ENCODE data around the gene ZNF358. TPM values are rescaled to one million over a fixed set of nuclear protein-coding genes. Genes with fewer than 3 reads are reported as not detected.

ZNF358 gene

GRCh38 chr19:7565332-7565731 lies 49.4 kb downstream of the ZNF358 start:
- H3K23ac ChIP-seq (ENCODE audit: low read depth, low read length, poor library complexity) = no peak overlapping the region
- H3K27me3 ChIP-seq (ENCODE audit: control insufficient read depth in 3 of 3, insufficient read depth in 3 of 3, low read depth in 1 of 3, low read length in 3 of 3) = no peaks in the 10 kb centered on the region
- H3K9me3 ChIP-seq (replicated peaks in 1 of 2; ENCODE audit: control insufficient read depth in 2 of 2, insufficient read depth in 1 of 2, low read depth in 1 of 2, low read length in 2 of 2) = peaks cover 0 to 1% of the 10 kb centered on the region in 2 donors
- H2BK12ac ChIP-seq (ENCODE audit: low read length) = no peak overlapping the region
- DNase-seq (ENCODE audit: low spot score) = no peak
- H3K4me1 ChIP-seq (ENCODE audit: control insufficient read depth in 2 of 2, insufficient read depth in 1 of 2, low read depth in 1 of 2, low read length in 2 of 2) = no peaks in the 10 kb centered on the region
- H3K36me3 ChIP-seq (replicated peaks in 1 of 2; ENCODE audit: control insufficient read depth in 2 of 2, insufficient read depth in 2 of 2, low read length in 2 of 2) = peaks cover 0 to 3% of the 10 kb centered on the region in 2 donors
- no peak overlapping the region for H3K4me2 ChIP-seq (ENCODE audit: insufficient read depth, low read length, poor library complexity, severe bottlenecking)
- no peak overlapping the region for H3K14ac ChIP-seq (ENCODE audit: low read length)
- no peak overlapping the region for H3K4me3 ChIP-seq (ENCODE audit: low read length in 2 of 2)
- H2BK15ac ChIP-seq (ENCODE audit: low read length) = no peak overlapping the region
- no peak overlapping the region for H4K8ac ChIP-seq (ENCODE audit: low read depth, low read length)
- no peak overlapping the region for H3K9ac ChIP-seq (ENCODE audit: low read depth, low read length, poor library complexity)
- H3K27ac ChIP-seq (replicated peaks; ENCODE audit: low read length) = no peak overlapping the region
- H4K91ac ChIP-seq (ENCODE audit: low read depth, low read length, poor library complexity) = no peak overlapping the region
- H2BK5ac ChIP-seq (ENCODE audit: low read length) = no peak overlapping the region
- peaks cover 2% of the 10 kb centered on the region for H3K79me1 ChIP-seq (ENCODE audit: low read depth, low read length)
- no peak overlapping the region for H2BK120ac ChIP-seq (ENCODE audit: low read depth, low read length)
- H2AK5ac ChIP-seq (ENCODE audit: low read depth, low read length) = no peak overlapping the region
- no CpG with 5 or more reads among the region's 5 CpGs for WGBS, 2 donors (ENCODE audit: extremely low coverage in 2 of 2, insufficient read length in 2 of 2, insufficient replicate concordance in 1 of 2)
- H2AFZ ChIP-seq (ENCODE audit: low read length) = no peak overlapping the region
- H3K4ac ChIP-seq (ENCODE audit: low read length) = no peak overlapping the region
- H3K18ac ChIP-seq (ENCODE audit: low read length) = no peak overlapping the region

Small RNAs within 50 kb of the gene (small RNA-seq; reads per million reads assigned to genes)
- not detected for gene AC008878.2 (ENCODE audit: insufficient read depth)

Measured in neuronal stem cell (in vitro differentiated cells).